Measurements from ENCODE around the gene TNFRSF18. TPM values are rescaled to one million over a fixed set of nuclear protein-coding genes. Genes with fewer than 3 reads are reported as not detected.
"Not testable (repeated sequence)": the region's sequence is repeated elsewhere in the genome, so short reads cannot be mapped to it uniquely, and the experiment has no call there.

Gene TNFRSF18
- total RNA-seq, 1 donor from 2014 or later, result not detected

- Mint-ChIP-seq H3K27ac (ENCODE audit: unreplicated experiment) (no peak overlapping the region), H3K4me3 (ENCODE audit: unreplicated experiment) (no peak overlapping the region), H3K4me1 (ENCODE audit: unreplicated experiment) (no peaks in the 10 kb centered on the region), H3K9me3 (ENCODE audit: unreplicated experiment) (no peaks in the 10 kb centered on the region), H3K36me3 (ENCODE audit: low read depth, unreplicated experiment) (peaks cover 4% of the 10 kb centered on the region), H3K27me3 (ENCODE audit: unreplicated experiment) (peaks cover 2% of the 10 kb centered on the region)
- no peak for TF ChIP-seq CTCF (IDR thresholded peaks at IDR 0.05; ENCODE audit: unreplicated experiment)
- no peak for DNase-seq (ENCODE audit: low spot score)
These were observed 28.8 kb downstream of the TNFRSF18 start for GRCh38 chr1:1177452-1178206.

- Mint-ChIP-seq H3K27me3 (ENCODE audit: unreplicated experiment) (peaks cover 2% of the 10 kb centered on the region), H3K27ac (ENCODE audit: unreplicated experiment) (peak overlapping the region; percentile 4), H3K4me1 (ENCODE audit: unreplicated experiment) (no peaks in the 10 kb centered on the region), H3K9me3 (ENCODE audit: unreplicated experiment) (no peaks in the 10 kb centered on the region), H3K36me3 (ENCODE audit: low read depth, unreplicated experiment) (peaks cover 4% of the 10 kb centered on the region), H3K4me3 (ENCODE audit: unreplicated experiment) (peak overlapping the region; percentile 18)
- TF ChIP-seq CTCF (IDR thresholded peaks at IDR 0.05; ENCODE audit: unreplicated experiment), result no peak
- no peak for DNase-seq (ENCODE audit: low spot score)
These were observed 29.5 kb downstream of the TNFRSF18 start for GRCh38 chr1:1176931-1177330.

DNA sequence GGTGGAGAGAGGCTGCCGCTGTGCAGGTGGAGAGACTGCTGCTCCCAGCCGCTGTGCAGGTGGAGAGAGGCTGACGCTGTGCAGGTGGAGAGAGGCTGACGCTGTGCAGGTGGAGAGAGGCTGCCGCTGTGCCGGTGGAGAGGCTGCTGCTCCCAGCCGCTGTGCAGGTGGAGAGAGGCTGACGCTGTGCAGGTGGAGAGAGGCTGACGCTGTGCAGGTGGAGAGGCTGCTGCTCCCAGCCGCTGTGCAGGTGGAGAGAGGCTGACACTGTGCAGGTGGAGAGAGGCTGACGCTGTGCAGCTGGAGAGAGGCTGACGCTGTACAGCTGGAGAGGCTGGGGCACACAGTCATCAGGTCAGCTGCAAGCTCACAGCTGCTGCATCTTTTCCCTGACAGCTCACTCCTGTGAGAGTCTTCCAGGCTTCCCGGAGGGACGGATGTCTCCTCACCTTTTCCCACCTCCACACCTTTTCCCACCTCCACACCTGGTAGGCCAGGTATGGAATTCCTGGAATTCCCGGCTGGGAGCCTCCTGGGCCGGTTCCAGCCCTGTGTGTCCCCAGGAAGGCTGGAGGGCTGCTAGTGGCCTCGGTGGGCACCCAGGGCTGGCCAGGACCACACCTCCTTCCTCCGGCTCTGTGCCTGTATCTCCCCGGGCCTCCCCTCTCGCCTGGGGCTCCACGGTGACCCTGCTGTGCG, 30.2 kb downstream of the TNFRSF18 start:
- not testable (repeated sequence) for H3K36me3 Mint-ChIP-seq (ENCODE audit: low read depth, unreplicated experiment); H3K9me3 Mint-ChIP-seq (ENCODE audit: unreplicated experiment); H3K4me1 Mint-ChIP-seq (ENCODE audit: unreplicated experiment); H3K27ac Mint-ChIP-seq (ENCODE audit: unreplicated experiment); H3K27me3 Mint-ChIP-seq (ENCODE audit: unreplicated experiment); H3K4me3 Mint-ChIP-seq (ENCODE audit: unreplicated experiment)
- DNase-seq (ENCODE audit: low spot score), result peak; percentile 2

- TF ChIP-seq CTCF (IDR thresholded peaks at IDR 0.05; ENCODE audit: unreplicated experiment), result no peak
- Mint-ChIP-seq H3K36me3 (ENCODE audit: low read depth, unreplicated experiment) (peaks cover 4% of the 10 kb centered on the region), H3K9me3 (ENCODE audit: unreplicated experiment) (no peaks in the 10 kb centered on the region), H3K27ac (ENCODE audit: unreplicated experiment) (no peak overlapping the region), H3K27me3 (ENCODE audit: unreplicated experiment) (no peaks in the 10 kb centered on the region), H3K4me3 (ENCODE audit: unreplicated experiment) (no peak overlapping the region), H3K4me1 (ENCODE audit: unreplicated experiment) (no peaks in the 10 kb centered on the region)
- peak; percentile 4 for DNase-seq (ENCODE audit: low spot score)
These were observed 30.9 kb downstream of the TNFRSF18 start for GRCh38 chr1:1175221-1176062.

- Mint-ChIP-seq H3K27me3 (ENCODE audit: unreplicated experiment) (no peaks in the 10 kb centered on the region), H3K36me3 (ENCODE audit: low read depth, unreplicated experiment) (peaks cover 4% of the 10 kb centered on the region), H3K9me3 (ENCODE audit: unreplicated experiment) (no peaks in the 10 kb centered on the region), H3K27ac (ENCODE audit: unreplicated experiment) (no peak within 1 kb of the TSS), H3K4me1 (ENCODE audit: unreplicated experiment) (no peaks in the 10 kb centered on the region), H3K4me3 (ENCODE audit: unreplicated experiment) (no peak within 1 kb of the TSS)
- peak; percentile 6 for DNase-seq (ENCODE audit: low spot score)
- TF ChIP-seq CTCF (IDR thresholded peaks at IDR 0.05; ENCODE audit: unreplicated experiment), result no peak
These were observed 32.5 kb downstream of the TNFRSF18 start, which contains the start of gene TTLL10 for GRCh38 chr1:1173793-1174415. Gene TTLL10 (plus strand): TSS chr1:1173880. CDS start chr1:1179216, 5,336 bp downstream.

Data from endothelial cell (in vitro differentiated cells).